GM19324 (cell line): Measurements from ENCODE around the gene ZNF879.

Experiments used
- ATAC-seq: cut with Tn5 transposase; IDR thresholded peaks from one replicate; pipeline ENCODE4 v1.9.1; 2021; ENCODE audit warnings: mild to moderate bottlenecking, moderate library complexity; ENCODE audit not compliant: unreplicated experiment, low FRiP score

ZNF879 gene

DNA sequence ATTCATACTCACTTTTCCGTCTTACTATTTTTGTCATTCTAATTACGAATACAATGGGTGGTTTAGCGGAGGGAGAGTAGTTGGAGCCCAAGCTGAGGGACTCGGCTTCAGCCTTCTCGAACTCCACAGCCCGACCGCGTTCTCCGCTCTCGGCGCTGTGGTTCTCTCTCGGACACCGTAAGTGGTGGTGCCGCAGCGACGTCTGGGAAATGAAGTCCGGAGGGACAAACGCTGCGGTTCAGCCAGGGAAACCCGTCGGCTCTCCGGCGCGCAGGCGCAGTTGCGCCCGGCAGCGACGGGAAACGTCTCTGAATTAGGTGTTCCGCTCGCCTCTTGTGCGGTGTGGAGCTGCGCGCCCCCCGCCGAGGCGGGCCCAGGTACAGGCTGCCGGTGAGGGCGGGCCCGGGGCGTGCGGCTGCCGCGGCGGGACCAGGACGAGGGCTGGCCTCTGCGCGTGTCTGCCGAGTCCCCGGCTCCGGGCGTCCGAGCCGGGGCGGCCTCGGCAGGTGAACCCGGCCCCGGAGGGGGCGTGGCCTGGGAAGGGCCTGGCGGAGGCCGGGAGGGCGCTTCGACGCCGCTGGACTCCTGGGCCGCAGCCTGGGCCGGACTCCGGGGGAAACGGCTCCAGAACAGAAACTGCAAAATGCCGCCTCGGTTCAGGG is at the start of gene ZNF879:
ZNF879 (plus strand) TSS at position 277 of the 662 bp plus-strand sequence. CDS start 1,201 bp downstream, outside the sequence.
- peak; percentile 85 for ATAC-seq

DNA sequence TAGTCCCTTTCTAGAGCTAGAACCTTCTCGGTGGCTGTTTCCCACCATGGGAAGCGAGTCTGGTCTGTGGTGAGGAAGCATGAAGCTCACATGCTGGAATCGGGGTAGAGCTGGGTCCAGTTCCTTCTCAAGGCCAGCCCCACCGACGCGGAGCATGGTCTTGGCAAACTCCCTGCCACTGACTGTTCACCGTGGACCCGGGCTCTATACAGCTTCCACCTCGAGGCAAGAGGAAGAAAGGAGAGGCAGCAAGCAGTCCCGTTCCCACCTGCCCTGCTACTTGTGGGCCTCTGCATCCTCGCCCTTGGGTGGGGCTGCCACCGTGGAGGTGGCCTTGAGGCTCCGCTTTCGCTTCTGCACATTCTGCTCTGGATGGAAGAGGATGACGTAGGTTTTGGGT is 42.2 kb upstream of the ZNF879 start:
- no peak for ATAC-seq

DNA sequence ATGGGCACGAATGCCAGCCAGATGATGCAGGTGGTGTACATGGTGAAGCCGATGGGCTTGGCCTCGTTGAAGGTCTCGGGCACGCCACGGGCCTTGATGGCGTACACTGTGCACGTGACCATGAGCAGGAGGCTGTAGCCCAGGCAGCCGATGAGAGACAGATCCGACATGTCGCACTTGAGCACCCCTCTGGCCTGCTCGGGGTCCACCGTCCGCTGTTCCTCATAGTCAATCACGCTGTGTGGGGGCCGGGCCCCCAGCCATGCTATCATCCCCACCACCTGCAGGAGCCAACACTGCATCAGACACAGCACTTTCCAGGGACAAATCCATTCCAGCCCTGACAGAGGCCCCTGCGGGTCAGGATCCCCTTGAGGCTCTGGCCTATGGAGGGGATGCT is 40.7 kb upstream of the ZNF879 start:
- no peak for ATAC-seq

DNA sequence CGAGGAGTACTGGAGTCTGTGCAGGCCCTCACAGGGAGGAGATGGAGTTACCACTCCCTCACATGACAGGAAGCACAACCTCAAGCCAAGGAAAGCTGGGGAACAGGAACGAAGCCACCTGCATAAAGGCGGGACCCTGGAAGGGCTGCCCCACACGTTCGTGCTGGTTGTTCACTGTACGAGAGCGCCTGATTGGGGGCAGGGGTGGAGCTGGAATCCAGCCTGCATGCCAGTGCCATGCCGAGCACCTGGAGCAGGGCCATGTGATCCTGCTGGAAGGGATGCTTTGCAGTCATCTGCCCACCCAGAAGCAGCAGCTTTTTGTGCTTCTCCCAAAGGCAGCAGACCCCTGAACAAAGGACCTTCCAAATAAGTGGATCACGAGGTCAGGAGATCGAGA is 39.9 kb upstream of the ZNF879 start:
- ATAC-seq: no peak

DNA sequence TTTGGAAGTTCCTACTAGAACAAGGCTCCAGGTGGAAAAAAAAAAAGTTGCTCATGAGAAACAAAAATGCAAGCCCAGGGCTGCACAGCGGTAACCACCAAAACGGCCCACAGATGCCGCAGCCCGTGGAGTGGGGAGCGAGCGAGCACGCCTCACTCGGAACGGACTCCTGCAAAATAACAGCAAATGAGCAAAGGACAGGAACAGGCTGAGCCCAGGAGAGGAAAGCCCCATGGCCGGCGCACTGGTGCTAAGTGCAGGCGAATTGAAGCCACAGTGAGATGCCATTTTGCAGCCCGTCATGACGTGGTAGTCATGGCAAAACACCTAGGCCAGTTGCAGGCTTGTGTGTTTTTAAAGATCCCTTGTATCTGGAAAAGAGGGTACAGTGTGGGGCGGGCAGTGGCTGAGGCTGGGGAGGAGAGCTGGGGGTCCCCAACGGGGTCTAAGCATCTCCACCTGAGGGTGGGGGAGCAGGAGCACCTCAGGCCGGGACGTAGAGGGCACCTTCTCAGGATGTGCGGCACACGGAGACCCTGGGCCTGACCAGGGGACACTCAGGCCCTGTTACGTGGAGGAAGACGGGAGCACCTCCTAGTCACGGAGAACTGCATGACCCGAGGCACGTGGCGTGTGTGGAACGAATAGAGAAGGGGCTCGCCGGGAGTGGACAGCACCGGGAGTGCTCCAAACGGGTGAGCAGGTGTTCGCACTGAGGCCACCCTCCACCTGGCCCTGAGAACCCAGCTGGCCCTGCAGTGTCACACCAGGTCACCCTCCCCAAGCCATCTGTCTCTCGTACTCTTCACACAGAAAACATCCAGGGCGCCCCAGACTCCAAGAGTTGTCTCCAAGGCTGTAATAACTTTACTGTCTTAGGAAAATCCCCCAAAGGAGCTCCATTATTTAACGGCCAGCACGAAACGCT is 39.2 kb upstream of the ZNF879 start:
- no peak for ATAC-seq

DNA sequence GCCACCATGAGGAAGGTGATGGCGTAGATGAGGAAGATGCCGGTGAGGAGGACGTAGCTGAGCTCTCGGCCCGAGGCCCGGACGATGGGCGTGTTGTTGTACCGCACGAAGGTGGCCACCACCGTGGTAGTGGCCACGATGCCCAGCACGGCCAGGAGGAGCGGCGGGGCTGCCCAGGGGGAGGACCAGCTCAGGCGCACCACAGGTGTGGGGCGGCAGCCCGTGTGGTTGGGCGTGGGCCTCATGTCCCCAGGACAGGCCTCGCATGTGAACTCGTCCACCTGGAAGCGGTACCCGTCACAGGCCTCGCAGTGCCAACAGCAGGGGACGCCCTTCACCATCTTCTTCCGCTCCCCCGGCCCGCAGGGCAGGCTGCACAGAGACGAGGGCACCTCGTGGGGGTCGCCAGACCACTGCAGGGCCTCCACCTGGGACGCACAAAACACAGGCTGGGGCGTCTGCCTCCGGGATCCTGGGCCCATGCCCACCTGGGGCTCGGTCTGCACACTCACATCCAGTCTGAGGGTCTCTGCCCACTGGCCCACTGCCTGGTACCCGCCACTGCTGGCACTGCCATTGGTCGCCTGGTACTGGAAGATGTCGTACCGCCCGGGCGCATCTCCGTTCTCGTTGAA is 37.2 kb upstream of the ZNF879 start:
- no peak for ATAC-seq

DNA sequence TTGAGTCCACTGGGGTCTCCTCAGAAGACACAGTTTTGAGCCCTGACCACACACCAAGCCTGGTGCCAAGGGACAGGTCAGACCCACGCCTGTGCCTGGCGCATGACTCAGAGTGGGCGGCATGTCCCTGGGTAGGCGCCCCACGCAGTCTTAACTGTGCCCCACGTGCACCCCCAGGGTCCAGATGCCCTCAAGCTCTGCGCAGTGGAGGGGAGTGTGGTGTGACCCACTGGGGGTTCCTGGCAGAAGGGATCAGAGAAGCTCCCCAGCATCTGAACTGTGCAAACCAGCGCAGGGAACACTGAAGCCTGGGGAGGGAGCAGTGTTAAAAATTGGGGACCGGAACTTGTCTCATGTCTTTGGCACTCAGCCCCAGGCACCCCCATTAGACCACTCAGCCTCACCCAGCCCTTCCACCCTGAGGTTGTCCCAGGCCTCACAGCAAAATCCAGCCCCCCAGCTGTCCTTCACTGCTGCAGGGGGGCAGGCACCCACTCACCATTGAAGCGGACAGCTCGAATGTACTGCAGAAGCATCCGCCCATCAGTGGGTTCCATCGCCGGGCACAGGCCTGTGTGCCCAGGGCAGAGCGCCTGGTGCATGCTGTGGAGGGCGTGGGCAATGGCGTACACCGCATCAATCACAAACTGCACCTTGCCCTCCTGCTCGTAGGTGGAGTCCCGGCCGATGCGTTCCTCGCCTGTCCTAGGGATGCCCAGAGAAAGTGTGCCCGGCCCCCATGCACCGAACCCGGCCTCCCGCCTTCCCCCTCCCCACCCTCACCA is 35.0 kb upstream of the ZNF879 start:
- no peak for ATAC-seq

DNA sequence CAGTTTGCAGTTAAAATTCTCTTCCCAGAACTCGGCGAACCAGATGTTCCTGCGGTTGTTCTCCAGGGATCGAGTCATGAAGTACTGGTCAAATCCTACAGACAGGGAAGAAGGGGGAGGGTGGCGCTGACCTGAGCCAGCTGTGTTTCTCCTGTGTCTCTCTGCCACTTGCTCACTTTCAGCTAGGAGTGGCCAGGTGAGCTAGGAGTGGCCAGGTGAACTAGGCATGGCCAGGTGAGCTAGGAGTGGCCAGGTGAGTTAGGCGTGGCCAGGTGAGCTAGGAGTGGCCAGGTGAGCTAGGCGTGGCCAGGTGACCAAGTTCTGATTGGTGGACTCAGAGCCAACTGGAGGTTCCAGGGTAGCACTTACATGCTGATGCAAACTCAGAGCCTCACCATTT is 34.3 kb upstream of the ZNF879 start:
- no peak for ATAC-seq

DNA sequence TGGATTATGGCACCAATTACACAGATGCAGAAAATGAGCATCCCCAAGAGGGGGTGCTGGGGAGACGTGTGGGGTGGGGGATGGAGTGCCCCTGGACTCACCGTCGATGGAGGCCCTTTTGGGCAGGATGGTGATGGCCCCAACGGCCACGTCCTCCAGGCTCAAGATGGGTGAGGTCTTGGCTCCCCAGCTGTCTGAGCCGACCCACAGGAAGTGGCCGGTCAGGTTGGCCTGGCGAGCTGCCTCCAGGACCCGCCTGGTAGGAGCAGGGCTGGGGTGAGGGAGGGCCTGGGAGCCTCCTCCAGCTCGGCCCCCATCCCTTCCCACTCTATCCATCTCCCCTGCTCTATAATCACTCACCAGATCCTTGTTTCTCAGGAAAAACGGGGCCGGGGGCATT is 33.1 kb upstream of the ZNF879 start:
- no peak for ATAC-seq

DNA sequence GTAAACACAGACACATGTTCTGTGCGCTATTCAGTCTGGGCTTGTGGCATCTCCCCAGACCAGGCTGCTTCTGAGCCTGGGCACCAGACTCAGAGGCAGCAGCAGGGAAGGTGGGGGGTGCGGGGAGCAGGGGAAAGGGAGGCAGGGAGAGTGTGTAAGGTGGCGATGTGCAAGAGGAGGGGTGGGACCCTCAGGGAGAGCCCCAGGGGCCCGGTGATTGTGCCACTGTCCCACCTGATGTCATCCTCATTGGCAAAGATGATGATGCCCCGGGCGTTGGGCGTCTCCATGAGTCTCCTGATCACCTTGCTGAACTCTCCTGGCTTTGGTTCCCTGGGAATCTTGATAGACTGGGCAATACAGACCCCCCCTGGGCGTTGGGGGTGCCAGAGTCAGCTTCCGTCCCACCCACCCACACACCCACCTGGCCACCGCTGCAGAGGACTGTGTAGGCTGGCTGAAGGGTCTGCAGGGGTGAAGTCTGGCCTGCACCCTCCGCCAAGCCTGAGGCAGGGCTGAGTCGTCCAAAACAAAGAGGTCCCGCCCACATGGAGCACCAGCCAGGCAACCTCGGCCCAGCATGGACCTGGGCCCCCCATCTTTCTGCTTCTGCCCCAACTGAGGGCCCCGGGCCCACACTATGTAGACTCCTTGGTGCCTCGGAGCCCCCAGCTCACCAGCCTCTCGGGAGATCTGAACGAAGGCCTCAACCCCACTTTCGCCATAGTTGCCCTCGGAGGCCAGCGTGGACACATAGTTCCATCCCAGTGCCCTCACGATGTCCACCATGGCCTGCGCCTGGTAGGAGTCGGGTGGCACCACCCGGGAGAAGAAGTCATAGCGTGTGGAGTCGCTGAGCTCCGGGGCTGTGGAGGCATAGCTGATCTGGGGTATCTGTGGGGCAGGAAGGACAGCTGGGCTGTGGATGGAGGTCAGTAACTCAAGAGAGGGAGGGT is 32.1 kb upstream of the ZNF879 start:
- no peak for ATAC-seq

DNA sequence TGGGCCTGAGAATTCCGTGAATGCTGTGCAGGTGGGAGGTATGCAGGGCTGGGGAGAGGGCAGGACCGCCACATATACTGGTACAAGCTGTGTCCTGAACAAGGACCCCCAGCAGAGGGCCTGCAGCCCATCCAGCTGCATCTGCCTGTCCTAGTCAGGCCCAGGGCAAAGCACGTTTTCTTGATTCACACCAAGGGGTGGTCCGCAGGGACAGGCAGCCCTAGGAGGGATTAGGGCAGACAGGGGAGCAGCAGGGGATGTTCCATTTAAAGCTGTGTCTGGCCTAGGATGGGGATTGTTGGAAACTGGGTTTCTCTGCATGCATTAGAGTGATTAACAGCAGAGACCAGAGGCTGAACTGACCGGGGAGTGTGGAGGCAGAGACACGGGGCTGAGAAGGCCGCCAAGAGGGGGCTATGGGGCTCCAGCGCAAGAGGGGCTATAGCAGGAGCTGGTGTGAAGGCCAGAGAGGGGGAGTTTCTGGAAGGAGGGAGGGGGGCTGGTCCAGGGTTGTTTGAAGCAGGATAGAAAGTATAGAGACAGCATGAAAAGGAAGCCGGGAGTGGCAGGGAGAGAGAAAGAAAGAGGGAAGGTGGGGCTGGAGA is 31.2 kb upstream of the ZNF879 start:
- ATAC-seq: no peak

DNA sequence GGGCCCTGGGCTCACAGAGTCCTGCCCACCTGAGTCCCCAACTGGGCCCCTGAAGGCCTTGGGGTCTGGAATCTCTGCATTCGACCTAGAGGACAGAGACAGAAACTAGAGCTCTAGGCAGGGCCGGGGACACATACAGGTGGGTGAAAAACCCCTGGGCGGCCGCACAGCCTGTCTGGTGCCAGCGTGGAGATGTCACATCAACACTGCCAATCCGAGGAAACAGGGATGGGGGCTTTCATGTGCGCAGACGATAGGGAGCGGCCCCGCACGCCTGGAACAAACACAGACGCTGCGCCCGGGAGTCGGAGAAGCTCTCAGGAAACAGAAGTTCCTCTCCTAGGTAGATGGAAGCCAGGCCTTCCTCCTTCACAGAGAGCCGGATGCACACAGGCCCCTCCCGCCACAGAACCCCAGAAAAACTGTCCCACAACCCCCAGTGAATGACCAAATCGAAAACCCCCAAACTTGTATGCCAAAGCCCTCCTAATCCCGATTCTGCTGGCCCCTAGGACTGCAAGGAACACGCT is 30.3 kb upstream of the ZNF879 start:
- ATAC-seq: no peak

DNA sequence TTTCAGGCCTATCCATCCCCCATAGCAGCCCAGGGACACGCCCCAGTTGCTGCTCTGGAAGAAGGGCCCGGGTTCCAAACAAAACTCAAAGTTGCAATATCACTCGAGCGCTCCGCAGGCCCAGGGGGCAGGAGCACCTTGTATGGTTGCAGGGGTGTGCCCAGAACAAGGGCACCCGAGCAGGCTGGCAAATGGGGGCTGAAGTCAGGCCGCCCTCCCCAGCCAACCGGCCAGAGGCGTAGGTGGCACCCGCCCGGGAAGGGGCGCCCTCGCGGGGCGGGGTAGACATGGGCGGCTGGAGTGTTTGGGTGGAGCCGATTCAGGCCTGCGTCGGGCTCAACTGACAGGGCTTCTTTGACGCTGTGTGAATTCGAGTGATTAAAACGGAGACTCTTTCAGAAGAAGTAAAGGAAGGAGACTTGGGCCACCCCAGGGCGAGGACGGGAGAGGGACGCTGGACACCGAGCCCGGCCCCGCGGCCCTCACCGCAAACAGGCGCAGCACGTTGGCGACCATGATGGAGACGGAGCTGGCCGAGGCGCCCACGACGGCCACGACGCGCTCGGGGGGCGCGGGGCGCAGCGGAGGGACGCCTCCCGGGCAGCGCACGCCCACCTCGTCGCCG is 29.5 kb upstream of the ZNF879 start:
- no peak for ATAC-seq

DNA sequence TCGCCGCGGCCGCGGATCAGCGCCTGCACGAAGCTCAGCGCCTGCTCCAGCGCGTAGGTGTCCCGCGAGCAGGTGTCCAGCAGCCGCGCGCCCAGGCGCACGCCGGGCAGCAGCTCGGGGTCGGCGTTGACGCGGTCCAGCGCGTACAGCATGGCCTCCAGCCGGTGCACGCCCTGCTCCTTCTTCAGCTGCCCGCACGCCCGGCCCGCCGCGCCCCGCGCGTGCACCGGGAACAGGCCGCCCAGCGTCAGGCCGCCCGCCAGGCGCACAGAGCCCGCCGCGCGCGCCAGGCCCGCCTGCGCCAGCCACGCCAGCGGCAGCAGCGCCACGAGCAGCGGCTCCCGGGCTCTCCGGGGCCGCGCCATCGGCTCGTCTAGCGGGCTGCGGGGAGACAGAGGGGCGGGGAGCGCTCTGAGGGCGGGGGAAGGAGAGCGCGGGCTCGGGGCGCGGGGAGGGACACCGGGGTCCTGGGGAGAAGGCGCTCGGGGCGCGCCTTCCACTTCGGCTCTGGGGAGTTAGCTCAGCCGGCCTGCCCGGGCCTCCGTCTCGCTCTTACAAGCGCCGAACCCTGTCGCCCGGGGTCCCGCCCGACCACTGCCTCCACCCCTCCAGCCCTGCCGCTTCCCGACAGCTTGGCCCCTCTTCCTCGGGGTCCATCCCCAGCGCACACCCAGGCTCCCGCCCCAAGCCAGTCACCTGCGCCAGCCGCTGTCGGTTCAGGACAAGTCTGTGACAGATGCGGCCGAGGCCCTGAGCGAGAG is 28.8 kb upstream of the ZNF879 start, which contains the start of gene GRM6:
GRM6 (minus strand) TSS at position 741 of the 761 bp plus-strand sequence; CDS start at position 365, 376 bp downstream.
- no peak for ATAC-seq

DNA sequence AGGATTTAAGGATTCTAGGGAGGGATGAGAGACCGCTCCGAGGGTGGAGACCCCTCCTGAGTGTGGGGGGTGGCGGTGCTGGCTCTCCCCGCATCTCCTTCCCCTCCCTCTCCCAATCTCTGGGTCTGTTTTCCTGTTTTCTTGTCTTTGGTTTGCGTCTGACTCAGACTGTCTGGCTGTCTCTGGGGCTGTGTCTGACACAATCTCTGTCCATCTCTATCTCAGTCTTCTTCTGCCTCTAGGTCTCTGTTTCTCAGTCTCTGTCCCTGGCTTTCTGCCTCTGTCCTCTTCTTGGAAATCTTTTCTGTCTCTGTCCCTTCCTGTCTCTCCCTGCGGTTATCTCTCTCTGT is 28.3 kb upstream of the ZNF879 start:
- no peak for ATAC-seq

DNA sequence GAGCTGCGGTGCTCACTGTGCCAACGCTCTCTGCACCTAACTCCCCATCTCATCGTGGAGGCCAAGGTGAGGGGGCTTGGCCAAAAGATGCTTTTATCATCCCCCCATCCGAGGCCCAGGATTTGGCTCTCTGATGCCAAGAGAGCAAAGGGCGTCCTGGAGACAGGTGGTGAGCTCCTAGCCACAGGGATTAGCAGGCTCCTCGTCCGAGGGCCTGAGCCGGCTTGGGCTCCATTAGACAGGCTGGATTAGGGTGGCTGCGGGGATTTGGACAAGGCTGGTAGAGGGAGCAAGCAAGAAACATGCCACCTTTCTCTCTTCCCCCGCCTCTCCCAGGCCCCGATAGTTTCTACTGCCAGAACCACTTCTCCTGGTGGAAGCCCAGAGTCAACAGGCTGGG is 27.4 kb upstream of the ZNF879 start:
- ATAC-seq: no peak

DNA sequence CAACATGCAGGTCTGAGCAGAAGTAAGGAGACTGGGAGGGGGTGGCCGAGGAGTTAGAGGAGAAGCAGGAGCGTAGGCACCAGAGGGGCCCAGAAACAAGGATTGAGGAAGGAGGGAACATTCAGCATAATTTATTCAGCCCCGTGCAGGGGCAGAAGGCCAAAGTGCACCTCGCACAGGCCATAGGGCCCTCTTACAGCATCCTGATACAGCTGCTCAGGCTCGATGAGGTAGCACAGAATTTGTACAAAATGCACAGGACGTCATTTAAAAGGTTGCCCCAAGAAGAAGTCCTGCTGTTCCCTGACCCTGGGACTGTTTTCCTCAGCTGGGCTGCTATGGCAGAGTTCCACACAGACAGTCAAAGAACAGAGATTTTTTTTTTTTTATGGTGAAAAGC is 26.4 kb upstream of the ZNF879 start:
- no peak for ATAC-seq

DNA sequence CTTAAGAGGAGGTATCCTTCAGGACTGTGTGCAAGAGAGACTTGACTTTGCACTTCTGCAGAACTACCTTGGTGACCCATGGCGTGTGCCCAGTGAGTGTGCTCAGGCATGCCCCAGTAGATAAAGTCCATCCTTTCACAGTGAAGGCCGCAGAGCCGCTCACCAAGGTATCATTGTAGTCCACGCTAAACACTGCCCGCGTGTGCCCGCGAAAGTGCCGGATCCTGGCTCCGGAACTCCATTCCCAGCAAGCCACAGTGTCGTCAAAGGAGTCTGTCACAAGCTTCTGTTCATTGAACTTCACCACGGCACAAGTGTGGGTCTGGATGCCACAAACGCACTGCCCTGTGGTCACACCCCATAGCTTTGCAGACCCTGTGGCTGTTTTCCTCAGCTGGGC is 25.2 kb upstream of the ZNF879 start:
- no peak for ATAC-seq
